ENCODE data around the gene GNS. TPM values are rescaled to one million over a fixed set of nuclear protein-coding genes. Genes with fewer than 3 reads are reported as not detected.
A peak's percentile ranks its signal among the peaks of the same experiment; 100 is the strongest.

GNS gene
- total RNA-seq, 1 donor from 2014 or later: 28.9 TPM

DNA sequence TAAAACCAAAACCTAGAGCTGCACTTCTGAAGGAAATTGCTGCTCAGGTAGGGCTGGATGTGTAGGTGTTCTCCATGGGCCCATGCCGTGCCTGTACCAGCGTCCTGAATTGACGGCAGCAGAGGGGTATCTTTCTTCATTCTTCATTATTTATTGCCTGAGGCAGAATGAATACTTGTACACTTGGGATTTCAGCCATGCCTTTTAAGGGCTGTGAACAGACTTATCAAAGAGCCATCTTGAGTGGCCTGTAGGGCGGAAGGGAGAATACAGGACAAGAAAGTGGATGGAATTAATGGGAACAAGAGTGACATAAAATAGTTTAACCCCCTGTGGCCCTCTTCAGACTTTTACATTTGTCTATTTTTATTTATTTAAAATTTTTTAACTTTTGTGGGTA, 87.5 kb downstream of the GNS start:
- ATAC-seq: no peak

DNA sequence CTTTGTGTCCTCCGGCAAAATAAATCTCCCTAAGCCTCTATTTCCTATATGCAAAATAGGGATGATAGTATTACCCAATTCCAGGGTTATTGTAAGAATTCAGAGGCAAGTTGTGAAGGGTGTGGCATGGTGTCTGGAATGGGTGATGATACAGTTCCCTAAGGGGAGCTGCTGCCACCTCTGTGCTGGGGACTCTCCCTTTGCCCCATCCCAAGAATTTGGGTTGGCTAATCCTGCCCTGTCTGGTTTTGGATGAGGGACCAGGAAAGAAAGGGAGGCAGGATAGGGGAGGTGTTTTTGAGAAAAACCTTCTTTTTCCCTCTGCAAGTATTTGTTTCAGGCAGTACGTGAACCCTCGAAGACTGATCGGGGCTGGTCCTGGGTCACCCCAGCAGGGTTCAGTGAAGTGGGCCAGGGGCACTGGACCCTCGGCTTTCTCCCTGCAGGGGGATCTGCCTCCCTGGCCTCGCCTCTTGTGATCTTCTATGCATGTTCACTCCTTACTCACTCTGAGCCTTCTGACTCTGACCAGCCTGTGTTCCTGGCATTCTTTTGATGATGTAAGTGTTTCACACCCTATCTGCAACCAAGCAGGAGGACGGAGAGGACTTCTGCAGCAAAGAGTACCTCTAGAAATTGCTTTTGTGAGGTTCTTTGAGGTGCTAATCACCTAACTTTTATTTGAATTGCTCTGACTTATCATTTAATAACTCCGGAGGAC, 88.1 kb downstream of the GNS start:
- peak; percentile 79 for ATAC-seq

DNA sequence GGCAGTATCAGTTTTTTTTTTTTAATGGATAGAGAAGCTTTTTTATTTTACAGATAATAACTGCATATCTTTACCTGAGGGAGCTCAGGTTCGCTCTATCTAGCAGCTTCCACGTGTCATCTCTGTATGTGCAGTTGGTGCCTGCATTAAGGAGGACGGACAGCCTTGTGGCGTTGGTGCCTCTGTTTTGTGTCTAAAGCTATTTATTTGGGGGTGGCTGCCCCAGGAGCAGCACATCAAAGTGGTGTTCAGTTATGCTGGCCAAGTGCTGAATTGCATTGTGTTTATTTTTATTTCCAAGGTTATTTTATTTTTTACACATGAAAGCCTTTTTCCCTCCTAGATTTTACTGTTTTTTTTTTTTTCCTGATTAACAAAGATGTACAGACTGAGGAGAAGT, 89.2 kb downstream of the GNS start:
- ATAC-seq: no peak

DNA sequence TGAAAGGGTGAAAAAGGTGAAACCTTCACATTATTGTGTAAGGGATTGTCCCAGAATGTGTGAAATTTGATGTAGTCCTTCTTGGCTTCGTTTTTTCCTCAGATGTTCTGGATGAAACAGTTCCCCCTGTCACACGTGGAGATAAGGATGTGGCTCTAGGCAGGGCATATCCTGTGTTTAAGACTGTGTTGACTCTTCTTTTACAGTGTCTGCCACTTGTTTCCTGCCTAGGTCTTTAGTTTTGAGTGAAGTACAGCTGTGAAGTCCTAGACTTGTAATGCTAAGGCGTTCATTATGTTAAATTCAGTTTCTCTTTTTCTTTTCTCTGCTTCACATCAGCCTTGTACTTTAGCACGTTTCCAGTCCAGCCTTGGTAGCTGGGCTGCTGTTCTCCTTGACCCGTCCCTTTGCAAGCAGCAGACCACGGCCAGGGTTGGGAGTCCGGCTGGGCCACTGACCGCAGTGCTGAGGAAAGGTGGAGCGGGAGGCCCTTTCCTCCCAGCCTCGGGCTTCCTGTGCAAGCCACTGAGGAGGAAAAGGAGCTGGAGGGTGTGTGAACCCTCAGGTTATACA, 89.8 kb downstream of the GNS start:
- ATAC-seq: peak; percentile 43

DNA sequence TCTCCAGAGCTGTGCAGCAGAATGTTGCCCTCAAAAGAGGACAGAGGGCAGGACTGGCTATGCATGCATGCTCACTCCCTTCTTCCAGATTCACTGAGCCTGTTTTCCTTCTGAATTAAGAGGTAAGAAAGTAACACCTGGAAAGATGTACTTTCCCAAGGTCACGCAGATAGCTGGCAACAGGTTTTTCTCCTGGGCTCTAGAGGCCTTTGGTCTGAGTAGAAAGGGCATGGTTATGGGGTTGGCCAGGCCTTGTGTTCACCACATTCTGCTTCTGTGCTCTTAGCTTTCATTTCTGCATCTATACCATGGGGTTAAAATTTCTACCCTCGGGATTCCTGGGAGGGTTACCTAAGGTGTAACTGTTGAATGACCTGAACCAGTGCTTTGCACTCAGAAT, 91.4 kb downstream of the GNS start:
- no peak for ATAC-seq

DNA sequence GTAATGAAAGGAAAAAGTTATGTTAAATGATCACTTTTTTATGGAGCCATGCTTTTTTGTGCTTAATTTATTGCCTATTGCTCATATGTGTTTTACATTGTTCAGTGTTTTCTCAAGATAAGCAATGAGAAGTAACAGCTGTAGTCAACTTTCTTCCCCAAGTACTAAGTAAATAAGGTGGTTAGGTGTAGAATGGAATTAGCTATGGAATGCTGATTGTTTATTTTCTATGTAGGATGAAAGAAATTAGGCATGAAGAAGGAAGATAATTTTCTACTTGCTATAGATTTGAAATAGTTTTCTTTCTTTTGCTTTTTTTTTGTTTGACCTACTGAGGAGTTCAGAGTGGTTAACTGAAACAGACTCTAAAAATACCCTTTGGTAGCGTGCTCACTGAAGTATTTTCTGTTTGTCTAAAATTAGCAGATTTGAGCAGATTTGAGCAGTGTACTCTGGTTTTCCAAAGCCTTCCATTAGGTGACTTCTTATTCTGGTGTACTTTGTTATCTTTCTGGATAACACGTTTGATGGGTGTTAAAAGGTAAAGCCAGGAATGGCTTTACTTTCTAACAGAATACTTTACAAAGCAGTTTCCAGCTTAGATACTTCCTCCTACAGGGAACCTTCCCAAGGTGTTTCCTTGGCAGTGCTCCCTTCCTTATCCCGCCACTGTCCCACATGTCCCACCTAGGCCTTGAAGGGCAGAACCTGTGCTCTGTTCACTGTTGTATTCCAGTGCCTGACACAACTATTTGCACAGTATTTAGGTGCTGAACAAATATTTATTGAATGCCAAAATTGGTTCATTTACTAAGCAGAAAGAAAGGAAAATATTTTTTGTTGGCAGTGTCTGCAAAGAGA, 92.9 kb downstream of the GNS start:
- ATAC-seq: no peak

DNA sequence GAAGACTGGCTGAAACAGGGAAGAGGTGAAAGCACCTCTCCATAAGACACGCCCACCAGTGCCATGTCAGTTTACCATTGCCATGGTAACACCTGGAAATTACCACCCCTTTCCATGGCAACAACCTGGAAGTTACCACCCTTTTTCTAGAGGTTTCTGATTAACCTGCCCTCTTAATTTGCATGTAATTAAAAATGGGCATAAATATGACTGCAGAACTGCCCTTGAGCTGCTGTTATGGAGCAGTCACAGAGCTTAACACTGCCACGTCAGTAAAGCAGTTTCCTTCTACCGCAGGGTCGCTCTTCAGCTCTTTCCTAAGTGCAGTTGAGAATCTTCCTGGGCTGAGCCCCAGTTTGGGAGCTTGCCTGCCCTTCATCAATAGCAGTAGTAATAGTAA, 93.7 kb downstream of the GNS start:
- ATAC-seq: no peak

Other genes starting within 250 kb of the GNS start
- gene RASSF3, start 148.9 kb downstream of the GNS start, total RNA-seq: 13.4 TPM
- 0.72 TPM for gene TBC1D30, start 65.2 kb upstream of the GNS start, total RNA-seq